Muscle of leg (tissue), 11 donors: Measurements from ENCODE around the gene ITGA3. TPM values are rescaled to one million over a fixed set of nuclear protein-coding genes. Genes with fewer than 3 reads are reported as not detected.

Source experiments
- DNase-seq: peaks from one replicate; pipeline ENCODE4 v3.0.0; 2013
- H3K27ac ChIP-seq: one replicate; pipeline ENCODE4 v1.5.1; 2013; ENCODE audit warnings: mild to moderate bottlenecking, low read length, control low read depth
- H3K27me3 ChIP-seq: one replicate; pipeline ENCODE4 v1.6.1; 2013; ENCODE audit warnings: low read length; ENCODE audit not compliant: control insufficient read depth, insufficient read depth
- H3K36me3 ChIP-seq: one replicate; pipeline ENCODE4 v1.6.1; 2013; ENCODE audit warnings: low read length; ENCODE audit not compliant: control insufficient read depth, insufficient read depth
- H3K4me1 ChIP-seq: one replicate; pipeline ENCODE4 v1.6.1; 2013; ENCODE audit warnings: low read length; ENCODE audit not compliant: control insufficient read depth, insufficient read depth
- H3K4me3 ChIP-seq: one replicate; pipeline ENCODE4 v1.5.1; 2013; ENCODE audit warnings: low read length, control low read depth
- H3K9me3 ChIP-seq: replicated peaks from 2 replicates; pipeline ENCODE4 v1.6.1; 2013; ENCODE audit warnings: low read depth, low read length; ENCODE audit not compliant: control insufficient read depth
- WGBS: methylation state at CpG from one replicate; pipeline ENCODE4 v1.1.5; 2013; ENCODE audit warnings: missing lambda C conversion rate; ENCODE audit not compliant: insufficient coverage; 5-methylcytosine and 5-hydroxymethylcytosine counted together
- polyA plus RNA-seq, 8 donors: library from polyadenylated mRNA; unstranded; fragments of 120-200 nt; gene quantifications; one replicate each; pipeline versions ENCODE4 v1.2.1 to v1.2.3, GENCODE V29; 2013; ENCODE audit warnings: inconsistent platforms in 1 of 8, low replicate concordance in 1 of 8; ENCODE audit not compliant: insufficient read length in 8 of 8, insufficient read depth in 1 of 8
- total RNA-seq: library from RNA; stranded (reverse); fragments of 120-200 nt; gene quantifications from one replicate; pipeline ENCODE4 v1.2.4, GENCODE V29; 2013

ITGA3 gene
- total and polyA plus RNA-seq, 9 donors, result 14.8 to 31.8 (median 24.8) TPM

- Histone ChIP-seq H3K36me3 (peaks cover 17% of the 10 kb centered on the region), H3K27me3 (peaks cover 24% of the 10 kb centered on the region), H3K9me3 (no peaks in the 10 kb centered on the region), H3K4me1 (peaks cover 38% of the 10 kb centered on the region), H3K4me3 (no peak overlapping the region), H3K27ac (no peak overlapping the region)
- no peak for DNase-seq
- WGBS, result 76% methylated on average over 5 of the region's 7 CpGs
These were observed 57.9 kb downstream of the ITGA3 start for GRCh38 chr17:50113624-50114320.

- no peak overlapping the region for H3K4me3 ChIP-seq
- peaks cover 38% of the 10 kb centered on the region for H3K4me1 ChIP-seq
- DNase-seq, result no peak
- peaks cover 11% of the 10 kb centered on the region for H3K36me3 ChIP-seq
- H3K9me3 ChIP-seq, result no peaks in the 10 kb centered on the region
- H3K27me3 ChIP-seq, result peaks cover 28% of the 10 kb centered on the region
- H3K27ac ChIP-seq, result no peak overlapping the region
- WGBS, result 100% methylated on average over 2 of the region's 4 CpGs
These were observed 58.5 kb downstream of the ITGA3 start for GRCh38 chr17:50114401-50114800.

GRCh38 chr17:50114849-50115357 lies 59.0 kb downstream of the ITGA3 start:
- Histone ChIP-seq H3K4me1 (peaks cover 38% of the 10 kb centered on the region), H3K36me3 (peaks cover 6% of the 10 kb centered on the region), H3K27me3 (peaks cover 31% of the 10 kb centered on the region), H3K27ac (no peak overlapping the region), H3K9me3 (no peaks in the 10 kb centered on the region), H3K4me3 (no peak overlapping the region)
- DNase-seq, result peak; percentile 76
- WGBS, result 0% methylated on average over 2 of the region's 6 CpGs

- no peak for DNase-seq
- Histone ChIP-seq H3K27ac (no peak overlapping the region), H3K4me3 (no peak overlapping the region), H3K4me1 (peaks cover 34% of the 10 kb centered on the region), H3K36me3 (no peaks in the 10 kb centered on the region), H3K27me3 (peaks cover 34% of the 10 kb centered on the region), H3K9me3 (no peaks in the 10 kb centered on the region)
- WGBS, result 86% methylated on average over 7 of the region's 17 CpGs
These were observed 59.8 kb downstream of the ITGA3 start for GRCh38 chr17:50115756-50116155.

- no peak overlapping the region for H3K27ac ChIP-seq
- no peak overlapping the region for H3K4me3 ChIP-seq
- H3K4me1 ChIP-seq, result peaks cover 17% of the 10 kb centered on the region
- H3K27me3 ChIP-seq, result peaks cover 34% of the 10 kb centered on the region
- H3K36me3 ChIP-seq, result no peaks in the 10 kb centered on the region
- DNase-seq, result peak; percentile 78
- WGBS, result 2% methylated on average over 48 of the region's 64 CpGs
- no peaks in the 10 kb centered on the region for H3K9me3 ChIP-seq
These were observed 61.5 kb downstream of the ITGA3 start for GRCh38 chr17:50117202-50118051.

DNA sequence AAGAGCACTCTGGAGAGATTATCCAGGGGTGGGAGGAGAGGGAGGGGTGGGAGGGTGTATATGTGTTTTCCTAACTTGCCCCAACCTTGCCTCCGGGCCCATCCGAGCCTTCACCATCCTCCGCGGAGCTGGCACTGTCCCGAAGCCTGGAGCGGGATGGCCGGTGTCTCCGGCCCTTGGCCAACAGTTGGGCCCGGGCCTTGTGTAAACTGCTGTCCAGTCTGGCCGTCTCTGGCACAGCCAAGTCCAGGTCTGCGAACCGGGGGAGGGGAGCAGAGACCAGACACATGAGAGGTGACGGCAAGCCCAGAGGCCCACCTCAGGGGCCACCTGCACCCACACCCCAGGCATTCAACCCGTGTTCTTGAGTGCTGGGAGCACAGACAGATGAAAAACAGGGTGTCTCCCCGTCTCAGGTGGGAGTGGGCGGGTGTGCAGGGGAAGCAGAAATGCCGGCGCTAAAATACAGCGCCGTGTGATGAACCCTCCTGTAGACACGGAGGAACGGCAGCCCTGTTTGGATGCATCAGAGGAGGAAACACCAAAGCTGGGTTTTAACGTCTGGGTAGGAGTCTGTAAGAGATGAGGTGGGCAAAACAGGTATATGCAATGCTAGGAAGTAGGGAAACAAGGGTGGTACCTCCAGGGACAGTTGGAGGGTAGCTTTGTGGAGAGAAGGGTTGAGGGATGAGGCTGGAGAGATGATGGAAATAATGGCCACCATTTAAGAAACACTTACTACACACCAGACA lies 62.3 kb downstream of the ITGA3 start:
- no peak overlapping the region for H3K27ac ChIP-seq
- no peak overlapping the region for H3K4me3 ChIP-seq
- 82% methylated on average over 15 of the region's 23 CpGs for WGBS
- no peaks in the 10 kb centered on the region for H3K36me3 ChIP-seq
- no peaks in the 10 kb centered on the region for H3K9me3 ChIP-seq
- H3K4me1 ChIP-seq, result peaks cover 14% of the 10 kb centered on the region
- no peak for DNase-seq
- peaks cover 36% of the 10 kb centered on the region for H3K27me3 ChIP-seq

- DNase-seq, result no peak
- H3K9me3 ChIP-seq, result no peaks in the 10 kb centered on the region
- whole genome bisulfite sequencing, result 91% methylated on average over 4 of the region's 4 CpGs
- no peak overlapping the region for H3K4me3 ChIP-seq
- peaks cover 20% of the 10 kb centered on the region for H3K4me1 ChIP-seq
- H3K27me3 ChIP-seq, result peaks cover 37% of the 10 kb centered on the region
- H3K27ac ChIP-seq, result no peak overlapping the region
- no peaks in the 10 kb centered on the region for H3K36me3 ChIP-seq
These were observed 62.9 kb downstream of the ITGA3 start for GRCh38 chr17:50118828-50119218.

- H3K36me3 ChIP-seq, result no peaks in the 10 kb centered on the region
- DNase-seq, result no peak
- H3K4me3 ChIP-seq, result no peak overlapping the region
- H3K4me1 ChIP-seq, result peaks cover 22% of the 10 kb centered on the region
- H3K27me3 ChIP-seq, result peaks cover 33% of the 10 kb centered on the region
- 75% methylated on average over 4 of the region's 7 CpGs for WGBS
- no peak overlapping the region for H3K27ac ChIP-seq
- no peaks in the 10 kb centered on the region for H3K9me3 ChIP-seq
These were observed 64.8 kb downstream of the ITGA3 start for GRCh38 chr17:50120475-50121253.

GRCh38 chr17:50122945-50123344 lies 67.0 kb downstream of the ITGA3 start:
- Histone ChIP-seq H3K36me3 (no peaks in the 10 kb centered on the region), H3K27ac (no peak overlapping the region), H3K4me1 (peaks cover 18% of the 10 kb centered on the region), H3K4me3 (no peak overlapping the region), H3K27me3 (peaks cover 29% of the 10 kb centered on the region), H3K9me3 (no peaks in the 10 kb centered on the region)
- DNase-seq, result no peak
- WGBS, result 72% methylated on average over 3 of the region's 3 CpGs
